Measurements from ENCODE around the gene TEX264.

DNA sequence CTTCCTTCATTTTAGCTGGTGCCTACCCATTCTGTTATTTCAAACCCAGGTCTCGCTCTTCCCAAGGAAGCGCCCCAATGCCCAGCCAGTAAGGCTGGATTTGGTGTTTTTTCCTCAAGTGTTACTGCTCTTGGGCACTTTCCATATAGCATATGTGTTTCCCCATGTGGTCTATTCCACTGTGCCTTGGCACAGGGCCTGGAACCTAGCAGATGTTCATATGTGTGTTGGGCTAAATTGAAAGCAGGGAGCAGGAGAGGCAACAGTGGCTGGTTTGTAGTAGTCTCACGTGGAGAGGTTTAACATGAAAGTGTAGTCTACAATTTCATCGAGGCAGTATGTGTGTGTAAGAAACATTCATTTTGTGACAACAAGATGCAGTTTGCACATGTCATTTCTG lies 48.2 kb upstream of the TEX264 start:
- TF ChIP-seq POLR2A (IDR thresholded peaks at IDR 0.05) (no peak), POLR2AphosphoS5 (IDR thresholded peaks at IDR 0.05) (no peak)
- TF ChIP-seq, protein P1, sequence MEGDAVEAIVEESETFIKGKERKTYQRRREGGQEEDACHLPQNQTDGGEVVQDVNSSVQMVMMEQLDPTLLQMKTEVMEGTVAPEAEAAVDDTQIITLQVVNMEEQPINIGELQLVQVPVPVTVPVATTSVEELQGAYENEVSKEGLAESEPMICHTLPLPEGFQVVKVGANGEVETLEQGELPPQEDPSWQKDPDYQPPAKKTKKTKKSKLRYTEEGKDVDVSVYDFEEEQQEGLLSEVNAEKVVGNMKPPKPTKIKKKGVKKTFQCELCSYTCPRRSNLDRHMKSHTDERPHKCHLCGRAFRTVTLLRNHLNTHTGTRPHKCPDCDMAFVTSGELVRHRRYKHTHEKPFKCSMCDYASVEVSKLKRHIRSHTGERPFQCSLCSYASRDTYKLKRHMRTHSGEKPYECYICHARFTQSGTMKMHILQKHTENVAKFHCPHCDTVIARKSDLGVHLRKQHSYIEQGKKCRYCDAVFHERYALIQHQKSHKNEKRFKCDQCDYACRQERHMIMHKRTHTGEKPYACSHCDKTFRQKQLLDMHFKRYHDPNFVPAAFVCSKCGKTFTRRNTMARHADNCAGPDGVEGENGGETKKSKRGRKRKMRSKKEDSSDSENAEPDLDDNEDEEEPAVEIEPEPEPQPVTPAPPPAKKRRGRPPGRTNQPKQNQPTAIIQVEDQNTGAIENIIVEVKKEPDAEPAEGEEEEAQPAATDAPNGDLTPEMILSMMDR (IDR thresholded peaks at IDR 0.05 in 8 of 11, conservative IDR thresholded peaks at IDR 0.05 in 3 of 11): no peak
